GM12878 (cell line): ENCODE results near the gene ZBTB37.

Experiments
- CHD2 ChIP-seq: IDR thresholded peaks from 2 replicates; pipeline ENCODE4 v1.6.1; 2011; ENCODE audit warnings: low read depth, low read length, improper control_type of control experiment, borderline replicate concordance
- E2F8 ChIP-seq: fragments of 450-650 bp; IDR thresholded peaks from 2 replicates; pipeline ENCODE4 v1.6.1; 2018; ENCODE audit warnings: mild to moderate bottlenecking, low read depth, moderate library complexity; ENCODE audit not compliant: partially characterized antibody
- MEF2B ChIP-seq: fragments of 450-650 bp; IDR thresholded peaks from 2 replicates; pipeline ENCODE4 v1.6.1; 2018; ENCODE audit warnings: mild to moderate bottlenecking, moderate library complexity; ENCODE audit not compliant: partially characterized antibody, poor library complexity, severe bottlenecking
- TF ChIP-seq, protein P1 (sequence below), 3 experiments: IDR thresholded peaks in 2 of 3; conservative IDR thresholded peaks in 1 of 3; 2 replicates each; pipeline ENCODE4 v1.5.1; 2011; ENCODE audit warnings: low read depth in 3 of 3, low read length in 3 of 3, mild to moderate bottlenecking in 3 of 3, control low read depth in 2 of 3, moderate library complexity in 2 of 3, inconsistent platforms in 1 of 3, mixed read lengths in 1 of 3; ENCODE audit not compliant: control insufficient read depth in 2 of 3, insufficient read depth in 1 of 3; ENCODE audit errors: extremely low read depth in 1 of 3

DNA sequence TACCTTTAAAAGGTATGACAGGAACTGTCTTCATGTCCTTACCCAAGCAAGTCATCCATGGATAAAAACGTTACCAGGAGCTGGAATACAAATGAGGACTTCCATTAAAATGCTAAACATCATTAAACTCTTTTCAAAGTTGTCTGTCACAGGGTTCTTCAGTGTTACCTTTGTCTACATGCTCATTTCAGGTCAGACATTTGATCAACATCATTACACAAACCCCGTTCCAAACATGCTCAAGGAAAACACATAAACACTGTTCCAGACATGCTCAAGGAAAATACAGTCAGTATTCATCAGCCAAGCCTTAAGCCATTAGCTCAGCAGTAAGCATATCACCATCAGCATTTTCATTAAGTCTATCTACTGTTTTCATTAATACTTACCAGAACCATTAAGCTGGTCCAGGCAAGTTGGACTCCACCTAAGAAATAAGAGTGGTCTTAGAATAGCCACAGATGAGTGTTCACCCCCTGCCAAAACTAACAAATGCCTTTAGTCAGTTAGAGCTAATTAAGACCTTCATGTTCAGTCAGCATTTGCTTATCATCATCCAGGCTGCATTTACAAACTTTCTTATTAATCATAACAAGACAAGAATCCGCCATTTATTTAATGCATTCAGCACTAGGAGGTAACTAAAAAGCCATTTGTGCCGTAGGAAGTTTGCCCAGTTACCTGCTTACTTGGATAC, 2.6 kb upstream of the ZBTB37 start:
- TF ChIP-seq, protein P1, sequence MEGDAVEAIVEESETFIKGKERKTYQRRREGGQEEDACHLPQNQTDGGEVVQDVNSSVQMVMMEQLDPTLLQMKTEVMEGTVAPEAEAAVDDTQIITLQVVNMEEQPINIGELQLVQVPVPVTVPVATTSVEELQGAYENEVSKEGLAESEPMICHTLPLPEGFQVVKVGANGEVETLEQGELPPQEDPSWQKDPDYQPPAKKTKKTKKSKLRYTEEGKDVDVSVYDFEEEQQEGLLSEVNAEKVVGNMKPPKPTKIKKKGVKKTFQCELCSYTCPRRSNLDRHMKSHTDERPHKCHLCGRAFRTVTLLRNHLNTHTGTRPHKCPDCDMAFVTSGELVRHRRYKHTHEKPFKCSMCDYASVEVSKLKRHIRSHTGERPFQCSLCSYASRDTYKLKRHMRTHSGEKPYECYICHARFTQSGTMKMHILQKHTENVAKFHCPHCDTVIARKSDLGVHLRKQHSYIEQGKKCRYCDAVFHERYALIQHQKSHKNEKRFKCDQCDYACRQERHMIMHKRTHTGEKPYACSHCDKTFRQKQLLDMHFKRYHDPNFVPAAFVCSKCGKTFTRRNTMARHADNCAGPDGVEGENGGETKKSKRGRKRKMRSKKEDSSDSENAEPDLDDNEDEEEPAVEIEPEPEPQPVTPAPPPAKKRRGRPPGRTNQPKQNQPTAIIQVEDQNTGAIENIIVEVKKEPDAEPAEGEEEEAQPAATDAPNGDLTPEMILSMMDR (IDR thresholded peaks at IDR 0.05 in 2 of 3, conservative IDR thresholded peaks at IDR 0.05 in 1 of 3; ENCODE audit: control insufficient read depth in 2 of 3, extremely low read depth in 1 of 3, insufficient read depth in 1 of 3, low read depth in 3 of 3, low read length in 3 of 3), result no peak
- TF ChIP-seq E2F8, result no peak
- no peak for TF ChIP-seq CHD2
- TF ChIP-seq MEF2B, result no peak
